GM19468 (cell line): Measurements from ENCODE around the gene CHCHD6.

Experiments
- ATAC-seq: cut with Tn5 transposase; IDR thresholded peaks from one replicate; pipeline ENCODE4 v1.9.1; 2021; ENCODE audit warnings: mild to moderate bottlenecking, moderate library complexity, moderate number of reproducible peaks; ENCODE audit not compliant: unreplicated experiment; ENCODE audit errors: extremely low read depth

The CHCHD6 gene

DNA sequence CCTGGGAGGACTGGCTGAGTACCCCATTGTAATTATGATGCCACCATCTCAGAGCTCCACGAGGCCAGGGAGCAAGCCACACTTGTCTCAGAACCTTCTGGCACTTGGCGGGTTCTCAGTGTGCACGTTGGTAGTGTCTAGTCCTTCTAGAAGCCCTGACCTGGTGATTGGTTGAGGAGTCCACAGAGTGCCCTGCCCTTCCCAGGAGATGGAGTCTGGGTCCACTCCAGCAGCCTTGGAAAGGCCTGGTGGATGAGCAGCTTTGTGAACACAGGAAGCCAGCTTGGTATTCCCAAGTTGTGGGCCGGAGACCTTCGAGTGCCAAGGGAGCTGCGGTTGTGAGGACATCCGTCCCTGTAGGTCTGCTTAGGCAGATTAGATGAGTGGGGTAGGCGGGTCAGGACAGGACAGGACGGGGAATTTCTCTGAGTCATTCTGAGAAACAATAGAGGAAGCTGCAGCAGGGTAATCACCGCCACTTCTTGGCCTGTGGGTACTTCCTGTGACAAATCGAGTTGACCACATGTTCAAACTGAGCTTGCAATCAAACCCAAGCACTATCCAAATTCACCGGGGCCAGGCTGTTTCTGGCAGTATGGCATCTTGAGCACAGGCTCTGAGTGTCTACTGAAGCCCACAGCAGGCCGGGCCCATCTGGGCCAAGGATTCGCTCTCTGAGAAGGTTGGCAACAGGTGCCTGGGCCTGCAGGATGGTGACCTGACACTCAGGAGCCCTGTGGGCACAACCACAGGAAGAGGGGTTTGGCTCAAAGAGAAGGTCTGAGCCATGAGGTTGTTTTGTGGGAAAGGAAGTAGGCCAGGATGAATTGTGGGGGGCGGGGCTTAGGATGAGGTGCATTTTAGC, 207.4 kb downstream of the CHCHD6 start:
- ATAC-seq, result peak; percentile 94

DNA sequence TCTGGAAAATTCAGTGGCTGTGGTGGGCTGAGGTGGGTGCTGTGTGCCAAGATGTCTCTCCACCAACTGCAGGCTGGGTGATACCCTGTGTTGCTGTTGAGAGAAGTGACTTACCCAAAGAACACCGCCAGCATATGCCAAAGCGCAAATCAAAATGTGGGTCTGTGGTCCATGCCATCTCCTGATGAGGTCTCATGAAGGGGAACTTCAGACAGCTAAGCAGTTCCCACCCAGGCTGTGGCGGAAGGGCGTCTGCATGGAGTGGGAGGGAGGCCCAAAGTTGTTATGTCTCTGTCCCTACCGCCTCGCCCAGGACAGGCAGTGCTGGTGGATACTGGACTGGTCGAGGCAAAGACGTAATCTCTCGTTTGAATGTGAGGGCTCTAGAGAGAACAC, 208.0 kb downstream of the CHCHD6 start:
- ATAC-seq, result no peak

DNA sequence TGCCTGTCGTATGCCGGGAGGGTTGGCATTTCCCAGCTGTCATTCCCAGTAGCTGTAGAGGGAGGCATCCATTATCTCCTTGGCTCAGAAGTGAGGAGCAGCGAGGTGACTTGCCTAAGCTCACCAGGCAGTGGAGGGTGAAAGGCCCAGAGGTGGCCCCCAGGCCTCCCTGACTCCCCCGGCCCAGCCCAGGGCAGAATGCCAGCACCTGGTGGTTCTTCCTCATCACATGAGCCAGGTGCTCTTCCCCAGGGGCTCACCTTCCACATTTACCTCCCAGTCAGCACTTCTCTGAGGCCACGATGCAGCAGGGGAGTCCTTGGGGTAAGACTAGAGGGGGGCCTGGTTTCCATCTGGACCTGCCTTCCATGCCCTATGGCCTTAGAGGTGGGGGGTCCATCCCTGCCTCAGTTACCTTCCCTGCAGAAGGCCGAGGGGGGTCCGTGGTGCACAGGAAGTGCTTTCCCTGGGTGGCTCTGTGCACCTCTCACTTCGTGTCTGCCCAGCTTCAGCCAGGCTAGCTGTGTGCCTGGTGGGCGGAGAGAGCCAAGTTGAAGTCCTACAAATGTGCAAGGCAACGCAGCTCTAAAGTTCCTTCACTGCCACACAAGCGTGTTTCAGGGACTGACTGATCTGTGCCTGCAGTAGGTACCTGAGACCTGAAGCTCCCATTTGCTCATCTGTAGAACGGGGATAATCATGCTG, 208.6 kb downstream of the CHCHD6 start:
- ATAC-seq, result no peak

DNA sequence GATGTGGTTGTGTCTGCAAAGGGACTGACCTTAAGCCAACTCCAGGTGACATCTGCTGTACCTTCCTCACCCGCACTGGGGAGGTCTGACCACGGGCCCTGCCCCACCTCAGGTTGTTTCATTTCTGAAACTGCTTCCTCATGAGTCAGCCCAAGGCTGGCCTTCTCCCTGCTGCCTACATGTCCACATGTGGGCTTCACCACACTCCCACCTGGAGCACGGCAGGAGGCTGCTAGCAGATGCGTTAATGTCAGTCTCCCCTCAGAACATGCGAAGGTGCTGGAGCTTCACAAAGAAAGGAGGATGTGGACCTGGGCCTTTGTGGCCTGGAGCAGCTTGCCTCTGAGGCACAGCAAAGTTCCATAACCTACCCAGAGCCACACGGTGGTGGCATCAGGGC, 209.5 kb downstream of the CHCHD6 start:
- no peak for ATAC-seq

DNA sequence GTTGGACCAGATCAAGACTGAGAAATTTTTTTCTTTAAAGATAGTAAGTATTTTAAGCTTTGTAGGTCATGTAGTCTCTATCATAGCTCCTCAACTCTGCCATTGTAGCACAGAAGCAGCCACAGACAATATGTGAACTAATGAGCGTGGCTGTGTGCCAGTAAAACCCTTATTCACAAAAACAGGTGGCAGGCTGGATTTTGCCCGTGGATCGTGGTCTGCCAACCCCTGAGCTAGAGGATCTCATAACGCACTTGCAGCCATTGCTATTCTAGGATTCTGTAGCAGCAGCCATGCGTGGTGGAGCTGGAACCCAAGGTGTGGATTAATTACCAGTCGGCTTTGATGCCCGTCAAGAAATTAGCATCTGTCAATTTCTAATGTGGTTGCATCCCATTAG, 210.2 kb downstream of the CHCHD6 start:
- ATAC-seq, result no peak

DNA sequence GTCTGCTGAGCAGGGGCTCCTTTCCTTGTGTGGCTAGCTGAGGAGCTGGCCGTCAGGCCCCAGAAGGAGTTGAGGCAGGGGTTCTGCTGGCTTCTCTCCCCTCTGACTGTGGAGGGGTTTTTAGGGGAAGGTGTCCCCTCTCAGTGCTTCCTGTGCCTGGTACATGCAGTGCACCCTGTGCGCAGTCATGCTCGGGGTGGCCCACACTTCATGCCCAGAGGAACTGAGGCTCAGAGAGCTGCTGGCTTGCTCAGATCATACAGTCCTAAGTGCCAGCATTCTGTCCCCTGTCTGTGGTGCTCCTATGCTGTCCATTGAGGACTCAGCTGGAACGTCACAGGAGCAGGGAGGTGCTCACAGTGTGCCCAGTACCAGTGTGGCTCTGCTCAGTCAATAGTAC, 211.0 kb downstream of the CHCHD6 start:
- ATAC-seq, result no peak

DNA sequence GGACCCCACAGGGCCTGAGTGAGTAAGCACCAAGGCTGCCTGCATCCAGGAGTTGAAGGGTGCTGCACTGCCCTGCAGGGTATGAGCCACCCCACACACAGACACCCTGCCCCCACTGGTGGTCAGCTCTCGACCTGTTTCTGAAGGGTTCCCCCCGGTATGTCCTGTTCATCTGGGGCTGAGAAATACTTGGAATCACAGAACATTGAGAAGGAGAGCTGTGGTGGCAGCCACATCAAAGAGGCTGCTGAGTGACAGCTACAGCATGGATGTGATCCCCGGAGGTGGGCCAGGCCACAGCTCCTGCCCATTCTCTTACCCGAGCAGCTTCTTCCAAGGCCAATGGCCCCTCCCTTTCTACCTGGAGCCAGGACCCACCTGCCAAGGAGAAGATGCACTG, 212.5 kb downstream of the CHCHD6 start:
- no peak for ATAC-seq

DNA sequence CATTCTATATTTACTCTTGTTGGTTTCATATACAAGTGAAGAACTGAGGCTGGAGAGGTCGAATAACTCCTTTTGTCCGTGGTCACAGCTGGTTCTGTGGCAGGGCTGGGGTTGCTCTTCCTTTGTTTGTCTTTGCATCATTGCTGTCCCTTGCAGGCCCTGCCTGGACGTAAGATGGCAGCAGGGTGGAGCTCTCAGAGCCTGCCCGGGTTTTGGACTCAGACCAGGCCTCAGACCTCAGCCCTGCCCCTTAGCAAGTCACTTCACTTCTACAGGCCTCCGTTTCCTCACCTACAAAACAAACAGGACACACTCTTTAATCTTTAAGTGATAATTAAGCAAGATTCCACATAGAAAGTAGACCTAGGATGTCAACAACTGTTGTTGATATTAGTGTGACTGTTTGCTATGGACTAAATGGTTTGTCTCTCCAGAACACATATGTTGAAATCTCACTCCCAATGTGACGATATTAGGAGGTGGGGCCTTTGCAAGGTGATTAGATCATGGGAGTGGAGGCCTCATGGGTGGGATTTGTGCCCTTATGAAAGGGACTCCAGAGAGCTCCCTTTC, 213.3 kb downstream of the CHCHD6 start:
- ATAC-seq, result no peak

DNA sequence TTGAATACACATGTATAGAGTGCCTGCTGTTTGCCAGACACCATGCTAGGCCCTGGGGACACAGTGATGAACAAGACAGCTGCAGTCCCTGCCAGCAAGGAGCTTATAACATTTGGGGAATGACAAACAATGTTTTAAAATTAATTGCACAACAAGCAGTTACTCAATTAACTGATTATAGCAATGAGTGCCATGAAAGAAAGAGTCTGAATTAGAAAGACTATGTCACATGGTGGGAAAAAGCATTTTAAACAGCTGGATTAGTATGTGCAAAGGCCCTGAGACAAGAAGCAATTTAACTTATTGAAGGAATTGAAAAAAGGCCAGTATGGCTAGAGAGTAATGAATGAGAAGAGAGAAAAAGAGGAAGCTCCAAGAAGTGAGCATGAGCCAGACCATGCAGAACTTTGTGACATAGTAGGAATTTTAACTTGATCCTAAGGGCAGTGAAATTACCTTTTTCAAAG, 214.3 kb downstream of the CHCHD6 start:
- ATAC-seq, result no peak

DNA sequence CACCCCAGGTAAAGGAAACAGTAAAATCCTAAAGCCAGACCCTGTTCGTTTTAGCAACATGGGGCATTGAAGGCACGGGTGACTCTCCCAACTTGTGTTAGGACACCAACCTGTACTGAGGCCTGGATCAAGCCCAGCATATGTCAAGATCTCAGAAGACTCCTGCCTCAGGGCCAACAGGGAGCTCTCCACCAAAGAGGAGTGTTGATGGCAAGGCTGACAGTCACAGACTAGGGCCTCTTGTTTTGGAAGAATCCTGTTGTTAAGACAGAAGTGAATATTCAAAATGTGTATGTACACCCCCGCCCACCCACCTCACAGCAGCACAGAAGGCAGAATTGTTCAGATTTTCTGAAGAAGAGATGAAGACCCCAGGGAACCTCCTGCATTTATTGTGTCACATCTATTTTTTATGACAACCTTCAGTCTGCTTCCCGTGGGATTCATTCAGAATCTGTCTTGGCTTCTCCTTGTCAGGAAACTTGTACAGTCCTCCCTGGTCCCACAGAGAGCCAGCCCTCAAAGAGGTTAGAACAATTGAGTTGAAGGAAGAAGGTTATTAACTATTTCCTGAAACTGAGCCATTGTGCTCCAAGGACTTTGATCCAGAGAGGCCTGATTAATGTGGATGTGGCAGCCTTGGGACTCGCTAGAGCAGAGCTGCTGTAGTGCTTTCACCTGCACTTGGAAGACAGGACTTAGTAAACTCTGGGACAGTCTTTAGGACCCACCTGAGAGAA, 217.2 kb downstream of the CHCHD6 start:
- no peak for ATAC-seq

DNA sequence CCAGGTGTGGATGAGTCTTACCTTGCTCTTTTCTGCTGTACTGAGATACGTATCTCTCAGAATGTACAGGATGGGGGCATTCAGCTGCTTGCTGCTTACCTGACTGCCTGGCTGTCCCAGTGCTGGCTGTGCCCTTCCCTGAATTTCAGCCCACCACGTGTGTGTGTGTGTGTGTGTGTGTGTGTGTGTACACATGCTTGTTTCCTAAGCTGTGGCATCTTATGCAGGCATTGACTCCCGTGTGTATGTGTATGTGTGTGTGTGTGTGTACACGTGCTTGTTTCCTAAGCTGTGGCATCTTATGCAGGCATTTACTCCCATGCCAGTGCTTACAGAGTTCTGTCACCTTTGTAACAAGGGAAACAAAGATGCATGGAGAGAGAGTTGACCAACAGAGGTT, 218.4 kb downstream of the CHCHD6 start:
- no peak for ATAC-seq

DNA sequence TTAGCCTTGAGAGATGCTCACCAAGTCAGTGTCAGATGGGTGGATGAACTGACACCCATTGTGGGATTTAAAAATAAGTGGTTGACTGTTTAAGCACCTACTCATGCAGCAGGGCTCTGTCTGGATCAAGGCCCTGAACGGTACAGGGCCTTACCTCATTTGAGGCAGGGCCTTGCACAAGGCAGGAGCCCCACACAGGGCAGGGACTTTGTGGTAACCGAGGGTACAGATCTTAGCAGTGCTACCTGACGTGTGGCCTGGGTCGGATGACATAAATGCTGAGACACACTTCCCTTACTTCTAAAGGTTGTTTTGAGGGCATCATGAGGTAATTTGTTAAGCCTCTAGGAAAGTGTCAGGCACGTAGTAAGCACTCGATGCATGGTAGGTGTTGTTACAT, 219.4 kb downstream of the CHCHD6 start:
- no peak for ATAC-seq

DNA sequence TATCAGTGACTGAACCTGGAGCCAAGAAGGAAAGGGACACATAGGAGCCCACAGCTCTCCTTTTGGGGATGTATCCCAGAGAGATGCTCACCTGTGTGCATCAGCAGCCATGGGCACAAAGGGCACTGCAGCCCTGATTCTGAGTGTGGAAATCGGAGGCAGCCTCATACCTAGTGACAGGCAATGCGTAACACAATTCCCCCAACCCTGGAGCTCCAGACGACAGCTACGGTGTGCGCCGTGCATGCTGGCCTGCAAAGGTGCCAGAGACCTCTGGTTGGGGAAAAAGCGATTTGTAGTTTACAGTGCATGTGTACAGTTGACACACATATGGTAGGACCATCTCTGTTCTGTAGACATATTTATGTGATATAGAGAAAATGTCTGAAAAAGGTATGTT, 219.9 kb downstream of the CHCHD6 start:
- ATAC-seq, result no peak

DNA sequence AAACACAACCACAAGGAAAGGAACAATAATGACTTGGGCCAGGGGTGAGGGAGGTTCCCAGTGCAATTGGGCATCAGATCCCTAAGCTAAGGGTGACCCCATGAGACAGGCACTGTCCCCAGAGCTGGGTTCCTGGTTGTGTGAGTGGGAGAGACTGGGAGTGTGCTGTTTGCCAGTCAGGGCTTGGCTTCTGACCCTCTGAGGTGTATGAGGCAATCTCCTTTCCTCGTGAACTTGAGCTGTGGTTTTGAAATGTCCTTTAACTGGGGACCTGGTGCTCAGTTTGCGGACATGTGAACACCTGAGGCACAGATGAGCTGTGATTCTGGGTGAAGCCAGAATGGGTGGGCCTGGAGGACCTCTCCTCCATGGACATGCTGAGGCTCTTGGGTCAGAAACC, 220.4 kb downstream of the CHCHD6 start:
- ATAC-seq, result no peak

DNA sequence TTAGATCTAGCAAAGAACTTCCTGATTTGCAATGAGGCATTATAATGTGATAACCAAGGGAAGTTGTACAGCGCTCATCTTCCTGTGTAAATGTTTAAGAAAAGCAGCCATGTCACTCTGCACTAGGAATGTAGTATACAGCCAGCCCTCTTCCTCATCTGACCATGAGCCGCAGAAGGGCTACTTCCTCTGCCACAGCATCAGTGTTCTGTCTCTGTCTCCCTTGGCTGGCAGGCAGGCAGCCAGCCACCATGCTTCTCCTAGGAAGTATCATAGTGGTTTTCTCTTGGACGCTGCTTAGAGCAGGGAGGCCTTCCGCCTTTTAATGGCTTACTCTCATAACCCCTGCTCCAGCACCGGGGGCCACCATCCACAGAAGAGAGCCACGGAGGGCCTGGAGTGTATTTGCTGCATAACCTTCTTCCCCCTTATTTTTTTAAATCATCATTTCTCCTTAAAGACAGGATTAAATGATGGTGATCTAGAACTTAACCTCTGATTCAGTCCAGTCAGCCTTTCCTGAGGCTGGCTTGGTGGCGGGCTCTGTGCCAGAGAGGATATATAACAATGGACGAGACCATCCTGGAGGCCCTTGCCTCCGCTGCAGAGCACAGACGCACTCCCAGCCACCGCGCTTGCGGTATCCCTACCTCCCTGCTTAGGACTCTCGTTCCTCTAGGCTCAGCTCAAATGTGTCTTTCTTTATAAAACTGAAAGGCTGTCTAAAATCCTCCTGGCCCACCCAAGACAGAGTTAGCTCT, 221.6 kb downstream of the CHCHD6 start:
- ATAC-seq, result no peak

DNA sequence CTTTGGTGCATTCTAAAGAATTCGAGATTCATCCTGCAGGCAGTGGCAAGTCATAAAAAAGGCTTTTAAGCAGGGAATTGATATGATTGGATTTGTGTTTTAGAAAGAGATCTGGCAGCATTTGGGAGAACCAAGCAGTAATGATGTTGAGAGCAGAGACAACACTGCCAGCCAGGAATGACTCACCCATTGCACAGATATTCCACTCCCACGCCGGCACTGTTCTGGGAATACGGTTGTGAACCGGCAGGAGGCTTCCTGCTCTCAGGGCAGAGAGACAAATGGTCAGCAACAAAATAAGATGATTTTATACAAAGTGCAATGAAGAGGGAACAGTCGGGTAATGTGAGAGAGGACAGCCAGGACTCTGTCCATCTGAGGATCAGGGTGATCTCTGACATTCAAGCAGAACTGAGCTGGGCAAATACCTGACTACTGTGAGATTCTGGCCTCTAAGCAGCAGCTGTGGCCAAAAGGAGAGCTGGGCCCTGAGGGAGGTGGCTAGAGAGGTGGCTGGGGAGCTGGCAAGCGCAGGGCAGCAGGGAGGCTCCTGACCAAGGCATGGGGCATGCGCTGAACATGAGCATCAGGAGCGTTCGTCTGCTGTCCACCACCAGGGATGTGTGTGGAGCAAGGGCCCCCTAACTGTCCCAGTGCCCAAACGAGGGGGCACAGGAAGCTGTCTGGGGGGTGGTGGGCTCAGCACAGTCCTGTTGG, 222.8 kb downstream of the CHCHD6 start:
- no peak for ATAC-seq

DNA sequence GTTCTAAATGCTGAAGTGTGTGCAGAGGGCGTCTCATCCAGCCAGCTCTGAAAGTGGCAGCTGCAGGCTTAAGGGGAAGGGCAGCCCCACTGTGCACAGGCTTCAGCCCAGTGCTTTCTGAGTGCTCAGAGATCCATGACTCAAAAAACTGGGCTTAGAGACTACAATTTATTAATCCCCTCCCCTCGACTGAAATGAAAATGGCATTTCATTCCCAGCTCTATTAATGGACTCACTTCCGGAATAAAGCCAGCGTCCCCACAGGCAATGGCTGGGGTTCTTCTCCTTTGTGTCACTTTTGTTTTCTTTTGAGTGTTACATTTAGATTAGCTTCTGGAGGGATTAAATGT, 223.3 kb downstream of the CHCHD6 start:
- ATAC-seq, result no peak

DNA sequence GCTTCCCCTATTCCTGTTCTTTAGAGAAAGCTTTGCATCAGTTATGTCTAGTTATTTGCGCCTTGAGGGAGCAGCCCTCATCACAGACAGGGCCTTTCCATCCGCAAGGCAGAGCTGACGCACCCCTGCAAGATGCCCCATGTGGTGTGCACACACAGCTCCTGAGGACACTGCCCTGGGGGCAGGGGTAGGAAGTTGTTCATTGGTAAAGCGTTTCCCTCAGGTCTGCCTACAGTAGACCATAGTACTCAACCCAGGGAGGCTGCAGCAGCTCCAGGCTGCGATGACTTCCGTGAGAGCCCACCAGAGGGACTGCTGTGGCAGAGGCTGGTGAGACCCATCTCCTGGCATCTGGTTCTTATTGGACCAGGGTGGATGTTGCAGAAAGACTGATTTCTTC, 223.8 kb downstream of the CHCHD6 start:
- no peak for ATAC-seq

DNA sequence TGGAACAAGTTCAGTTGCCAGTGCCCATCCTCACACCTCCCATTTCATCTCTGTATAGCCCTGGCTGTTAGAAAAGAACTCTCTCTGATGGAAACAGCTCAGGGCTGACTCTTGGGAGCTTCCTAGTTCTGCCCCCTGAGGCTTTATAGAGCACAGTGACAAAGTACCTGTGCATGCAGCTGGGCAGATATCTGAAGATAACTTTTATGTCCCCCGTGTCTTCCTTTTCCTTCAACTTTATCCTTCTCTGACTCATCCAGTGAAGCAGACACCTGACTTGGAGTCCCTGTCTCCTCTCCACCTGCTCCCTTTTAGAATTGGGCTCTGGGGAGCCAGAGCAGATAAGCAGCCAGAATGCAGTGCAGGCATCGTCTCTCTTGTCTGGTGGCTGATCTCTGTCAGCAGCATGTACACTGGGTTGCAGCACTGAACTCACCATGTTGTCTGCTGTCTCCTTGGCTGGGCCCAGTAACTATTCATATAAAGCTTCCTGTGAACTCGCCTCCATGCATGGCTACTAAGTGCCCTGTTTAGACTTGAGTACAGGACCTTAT, 225.0 kb downstream of the CHCHD6 start:
- no peak for ATAC-seq
